ENCODE results near the gene NPAS3. TPM values are rescaled to one million over a fixed set of nuclear protein-coding genes. Genes with fewer than 3 reads are reported as not detected.

The NPAS3 gene
- total RNA-seq, 2 experiments from 2014 or later = not detected

- Histone ChIP-seq H3K27ac (ENCODE audit: low read depth, low read length, poor library complexity, severe bottlenecking) (no peak overlapping the region), H4K20me1 (ENCODE audit: insufficient read depth, low read length) (no peaks in the 10 kb centered on the region), H3K4me2 (ENCODE audit: low read length) (no peak overlapping the region), H3K9me2 (ENCODE audit: insufficient read depth, low read length) (no peaks in the 10 kb centered on the region), H3K4me3 (ENCODE audit: low read depth, low read length, poor library complexity, severe bottlenecking) (no peak overlapping the region), H3K9me3 (ENCODE audit: low read length) (no peaks in the 10 kb centered on the region), H3K4me1 (ENCODE audit: insufficient read depth, low read length, poor library complexity, severe bottlenecking) (no peaks in the 10 kb centered on the region), H3K79me2 (ENCODE audit: insufficient read depth, low read depth, low read length) (no peaks in the 10 kb centered on the region), H2AFZ (ENCODE audit: low read length) (no peak overlapping the region), H3K36me3 (ENCODE audit: insufficient read depth, low read length) (no peaks in the 10 kb centered on the region)
- TF ChIP-seq EZH2phosphoT487 (IDR thresholded peaks at IDR 0.05; ENCODE audit: borderline replicate concordance, low read depth, low read length) (no peak), CTCF (conservative IDR thresholded peaks at IDR 0.05; ENCODE audit: low read length) (no peak)
- ChIA-PET POLR2A (no interaction called here), CTCF (ENCODE audit: unreplicated experiment) (no interaction called here)
- DNase-seq (ENCODE audit: low spot score) = no peak
- intact Hi-C loops (cut with micrococcal nuclease; ENCODE audit: unreplicated experiment) = no loop called here
- no TSS peak for BruUV-seq (replicated peaks)
These were observed 512.5 kb downstream of the NPAS3 start for GRCh38 chr14:33451211-33451610.

GRCh38 chr14:33452995-33453394, 514.3 kb downstream of the NPAS3 start:
- H3K79me2 ChIP-seq (ENCODE audit: insufficient read depth, low read depth, low read length) = no peaks in the 10 kb centered on the region

More at GRCh38 chr14:33452995-33453394, 514.3 kb downstream of the NPAS3 start:
- TF ChIP-seq CTCF (conservative IDR thresholded peaks at IDR 0.05; ENCODE audit: low read length) (no peak), EZH2phosphoT487 (IDR thresholded peaks at IDR 0.05; ENCODE audit: borderline replicate concordance, low read depth, low read length) (no peak)
- ChIA-PET POLR2A (no interaction called here), CTCF (ENCODE audit: unreplicated experiment) (no interaction called here)
- Histone ChIP-seq H2AFZ (ENCODE audit: low read length) (no peak overlapping the region), H3K4me3 (ENCODE audit: low read depth, low read length, poor library complexity, severe bottlenecking) (no peak overlapping the region), H3K4me2 (ENCODE audit: low read length) (no peak overlapping the region), H3K9me3 (ENCODE audit: low read length) (no peaks in the 10 kb centered on the region), H3K36me3 (ENCODE audit: insufficient read depth, low read length) (no peaks in the 10 kb centered on the region), H3K4me1 (ENCODE audit: insufficient read depth, low read length, poor library complexity, severe bottlenecking) (no peaks in the 10 kb centered on the region), H3K27ac (ENCODE audit: low read depth, low read length, poor library complexity, severe bottlenecking) (no peak overlapping the region), H4K20me1 (ENCODE audit: insufficient read depth, low read length) (no peaks in the 10 kb centered on the region), H3K9me2 (ENCODE audit: insufficient read depth, low read length) (no peaks in the 10 kb centered on the region)
- no peak for DNase-seq (ENCODE audit: low spot score)
- intact Hi-C loops (cut with micrococcal nuclease; ENCODE audit: unreplicated experiment) = no loop called here
- no TSS peak for BruUV-seq (replicated peaks)
